Fibroblast of lung (primary cell): ENCODE data around the gene PIEZO2. TPM values are rescaled to one million over a fixed set of nuclear protein-coding genes. Genes with fewer than 3 reads are reported as not detected.
"Not testable (repeated sequence)": the region's sequence is repeated elsewhere in the genome, so short reads cannot be mapped to it uniquely, and the experiment has no call there.

ENCODE experiments used
- DNase-seq, 2 donors: peaks; one replicate each; pipeline versions ENCODE4 v3.0.0 to v3.0.0-alpha.2; 2010; ENCODE audit warnings: low read depth in 2 of 2
- H2AFZ ChIP-seq: 2 replicates; pipeline ENCODE4 v1.5.1; 2012; ENCODE audit warnings: low read length, control low read depth, inconsistent platforms
- H3K27ac ChIP-seq: 2 replicates; pipeline ENCODE4 v1.5.1; 2011; ENCODE audit warnings: low read length, control low read depth; ENCODE audit not compliant: insufficient read depth
- H3K27me3 ChIP-seq: 2 replicates; pipeline ENCODE4 v1.5.1; 2011; ENCODE audit warnings: mild to moderate bottlenecking, low read length; ENCODE audit not compliant: control insufficient read depth, insufficient read depth
- H3K36me3 ChIP-seq: 2 replicates; pipeline ENCODE4 v1.5.1; 2011; ENCODE audit warnings: low read length; ENCODE audit not compliant: control insufficient read depth, insufficient read depth
- H3K4me1 ChIP-seq: 2 replicates; pipeline ENCODE4 v1.5.1; 2011; ENCODE audit warnings: low read length; ENCODE audit not compliant: control insufficient read depth, insufficient read depth; ENCODE audit errors: extremely low read depth
- H3K4me2 ChIP-seq: 2 replicates; pipeline ENCODE4 v1.5.1; 2011; ENCODE audit warnings: low read length, control low read depth; ENCODE audit not compliant: insufficient read depth; ENCODE audit errors: extremely low read depth
- H3K4me3 ChIP-seq, 4 experiments: fragments of 200-600 bp in 1 of 4; sonication (generic) in 1 of 4; replicated peaks in 1 of 4; 2 replicates each; pipeline ENCODE4 v1.5.1; 2011 to 2016; ENCODE audit warnings: low read length in 4 of 4, low read depth in 3 of 4, mild to moderate bottlenecking in 3 of 4, control low read depth in 2 of 4, inconsistent platforms in 1 of 4, mixed read lengths in 1 of 4; ENCODE audit not compliant: insufficient read depth in 1 of 4; ENCODE audit errors: control extremely low read depth in 1 of 4
- H3K79me2 ChIP-seq: 2 replicates; pipeline ENCODE4 v1.5.1; 2012; ENCODE audit warnings: mild to moderate bottlenecking, low read length, inconsistent platforms; ENCODE audit not compliant: control insufficient read depth, insufficient read depth
- H3K9ac ChIP-seq: 2 replicates; pipeline ENCODE4 v1.5.1; 2011; ENCODE audit warnings: mild to moderate bottlenecking, low read length, control low read depth; ENCODE audit not compliant: insufficient read depth
- H3K9me3 ChIP-seq: 2 replicates; pipeline ENCODE4 v1.5.1; 2012; ENCODE audit warnings: low read depth, low read length; ENCODE audit not compliant: control insufficient read depth, insufficient read depth
- H4K20me1 ChIP-seq: 2 replicates; pipeline ENCODE4 v1.5.1; 2011; ENCODE audit warnings: low read length; ENCODE audit not compliant: control insufficient read depth, insufficient read depth; ENCODE audit errors: extremely low read depth
- EZH2 ChIP-seq: IDR thresholded peaks from 2 replicates; pipeline ENCODE4 v1.5.1; 2012; ENCODE audit warnings: low read length, control low read depth, mild to moderate bottlenecking; ENCODE audit errors: missing control alignments
- polyA plus RNA-seq, 2 donors: library from polyadenylated mRNA; depleted of rRNA in 1 of 2; stranded (reverse) in 1 of 2; unstranded in 1 of 2; fragments of >200 nt; gene quantifications; 2 replicates each; pipeline ENCODE4 v1.2.1, GENCODE V29; 2011 to 2012; ENCODE audit warnings: missing spikeins in 1 of 2
- total RNA-seq: library from RNA; depleted of rRNA; stranded (reverse); fragments of >200 nt; gene quantifications from 2 replicates; pipeline ENCODE4 v1.2.1, GENCODE V29; 2014
- TF ChIP-seq, protein P1 (sequence below), 2 donors: IDR thresholded peaks in 1 of 2; conservative IDR thresholded peaks in 1 of 2; 1 replicate in 1 of 2; 2 replicates in 1 of 2; pipeline ENCODE4 v1.5.1; 2011 to 2012; ENCODE audit warnings: low read length in 2 of 2, control low read depth in 1 of 2, inconsistent platforms in 1 of 2, low read depth in 1 of 2, mild to moderate bottlenecking in 1 of 2

The PIEZO2 gene
- total and polyA plus RNA-seq, 2 donors (not counting 1 experiment from before 2014, with no cell fraction given) = 1.2 to 6.6 TPM

DNA sequence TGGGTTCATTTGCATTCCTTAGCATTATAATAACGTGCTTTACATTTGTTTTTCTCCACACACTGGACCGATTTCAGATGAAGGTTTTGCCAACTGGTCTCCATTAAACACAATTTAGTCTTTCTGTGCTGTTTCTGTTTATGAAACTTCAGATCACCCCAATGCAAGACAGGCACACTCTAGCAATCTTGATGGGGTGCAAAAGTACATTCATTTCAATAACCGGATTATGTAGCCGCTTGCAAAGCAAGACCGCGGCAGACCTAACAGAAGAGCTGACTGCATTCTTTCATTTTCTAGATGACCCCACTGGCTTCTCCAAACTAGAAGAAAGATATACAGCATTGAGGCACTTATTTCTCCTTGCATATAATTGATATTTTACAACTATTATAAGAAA, 301.5 kb downstream of the PIEZO2 start:
- Histone ChIP-seq H3K9ac (no peak overlapping the region), H3K4me2 (no peak overlapping the region), H3K9me3 (no peaks in the 10 kb centered on the region), H3K79me2 (no peaks in the 10 kb centered on the region), H3K36me3 (no peaks in the 10 kb centered on the region), H4K20me1 (no peaks in the 10 kb centered on the region), H3K4me3 (peak overlapping the region in 1 of 4 experiments; percentile 16), H3K27ac (no peak overlapping the region), H3K27me3 (no peaks in the 10 kb centered on the region), H3K4me1 (no peaks in the 10 kb centered on the region), H2AFZ (no peak overlapping the region)
- peak in 1 of 2 donors; percentile 18 for DNase-seq
- TF ChIP-seq, protein P1, sequence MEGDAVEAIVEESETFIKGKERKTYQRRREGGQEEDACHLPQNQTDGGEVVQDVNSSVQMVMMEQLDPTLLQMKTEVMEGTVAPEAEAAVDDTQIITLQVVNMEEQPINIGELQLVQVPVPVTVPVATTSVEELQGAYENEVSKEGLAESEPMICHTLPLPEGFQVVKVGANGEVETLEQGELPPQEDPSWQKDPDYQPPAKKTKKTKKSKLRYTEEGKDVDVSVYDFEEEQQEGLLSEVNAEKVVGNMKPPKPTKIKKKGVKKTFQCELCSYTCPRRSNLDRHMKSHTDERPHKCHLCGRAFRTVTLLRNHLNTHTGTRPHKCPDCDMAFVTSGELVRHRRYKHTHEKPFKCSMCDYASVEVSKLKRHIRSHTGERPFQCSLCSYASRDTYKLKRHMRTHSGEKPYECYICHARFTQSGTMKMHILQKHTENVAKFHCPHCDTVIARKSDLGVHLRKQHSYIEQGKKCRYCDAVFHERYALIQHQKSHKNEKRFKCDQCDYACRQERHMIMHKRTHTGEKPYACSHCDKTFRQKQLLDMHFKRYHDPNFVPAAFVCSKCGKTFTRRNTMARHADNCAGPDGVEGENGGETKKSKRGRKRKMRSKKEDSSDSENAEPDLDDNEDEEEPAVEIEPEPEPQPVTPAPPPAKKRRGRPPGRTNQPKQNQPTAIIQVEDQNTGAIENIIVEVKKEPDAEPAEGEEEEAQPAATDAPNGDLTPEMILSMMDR (conservative IDR thresholded peaks at IDR 0.05 in 1 of 2, IDR thresholded peaks at IDR 0.05 in 1 of 2; ENCODE audit: low read depth in 1 of 2, low read length in 2 of 2) = no peak

DNA sequence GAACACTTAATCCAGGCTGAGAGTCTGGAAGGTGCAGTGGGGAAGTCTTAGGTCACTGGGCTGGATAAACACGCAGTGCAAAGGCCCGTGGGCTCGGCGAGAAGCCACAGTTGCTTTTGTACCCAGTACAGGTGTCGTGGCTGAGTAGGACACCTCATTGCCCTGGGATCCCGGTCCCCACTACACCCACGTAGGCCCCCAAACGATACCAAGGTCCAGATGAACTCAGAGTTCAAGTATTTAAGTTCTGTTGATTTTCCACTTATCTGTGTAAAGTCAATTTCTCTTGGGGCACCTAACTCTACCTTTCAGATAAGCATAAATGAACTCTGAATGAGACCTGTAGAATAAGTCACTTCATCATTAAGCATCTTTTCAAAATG, 302.0 kb downstream of the PIEZO2 start:
- Histone ChIP-seq H4K20me1 (no peaks in the 10 kb centered on the region), H3K27me3 (no peaks in the 10 kb centered on the region), H3K9ac (no peak overlapping the region), H3K9me3 (no peaks in the 10 kb centered on the region), H3K4me1 (no peaks in the 10 kb centered on the region), H3K79me2 (no peaks in the 10 kb centered on the region), H3K27ac (no peak overlapping the region), H3K36me3 (no peaks in the 10 kb centered on the region), H2AFZ (no peak overlapping the region), H3K4me2 (no peak overlapping the region), H3K4me3 (no peak overlapping the region)
- no peak for DNase-seq
- TF ChIP-seq EZH2 = no peak
- TF ChIP-seq, protein P1 (conservative IDR thresholded peaks at IDR 0.05 in 1 of 2, IDR thresholded peaks at IDR 0.05 in 1 of 2; ENCODE audit: low read depth in 1 of 2, low read length in 2 of 2) = no peak

DNA sequence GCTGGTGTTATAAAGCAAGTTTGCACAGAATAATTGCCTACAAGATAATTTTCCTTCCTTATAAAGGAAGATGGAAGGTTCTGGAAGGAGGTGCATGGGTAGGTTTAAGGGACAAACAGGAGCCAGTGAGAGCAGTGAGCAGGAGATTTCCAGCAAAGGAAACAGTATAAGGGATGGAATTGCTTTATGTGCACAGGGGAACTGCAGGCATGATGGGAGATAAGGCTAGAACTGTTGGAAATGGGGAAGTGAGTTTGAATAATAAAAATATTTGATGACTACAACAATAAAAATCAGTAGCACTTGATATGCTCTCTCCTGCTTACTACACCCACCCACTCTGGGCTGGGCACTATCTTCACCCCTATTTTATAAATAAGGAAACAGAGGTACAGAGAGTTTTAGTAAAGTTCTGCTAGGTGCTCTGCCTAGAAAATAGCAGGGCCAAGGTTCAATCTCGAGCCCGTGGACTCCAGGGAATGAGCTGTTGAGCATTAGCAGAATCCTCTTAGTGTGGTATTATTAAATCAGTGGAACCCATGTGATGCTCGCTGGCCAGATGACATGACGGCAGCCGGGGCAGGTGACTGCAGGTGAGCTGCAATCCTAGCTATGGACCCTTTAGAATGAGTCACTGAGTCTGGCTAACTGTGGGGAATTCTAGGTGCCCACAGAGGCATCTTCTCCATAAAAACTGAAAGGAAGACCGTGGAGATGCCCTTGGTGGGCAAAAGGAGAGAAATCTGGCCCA, 302.5 kb downstream of the PIEZO2 start:
- Histone ChIP-seq H3K79me2 (no peaks in the 10 kb centered on the region), H3K9me3 (no peaks in the 10 kb centered on the region), H2AFZ (no peak overlapping the region), H3K27me3 (no peaks in the 10 kb centered on the region), H3K4me3 (no peak overlapping the region), H3K27ac (no peak overlapping the region), H4K20me1 (no peaks in the 10 kb centered on the region), H3K4me2 (no peak overlapping the region), H3K36me3 (no peaks in the 10 kb centered on the region), H3K9ac (no peak overlapping the region), H3K4me1 (no peaks in the 10 kb centered on the region)
- TF ChIP-seq, protein P1 (conservative IDR thresholded peaks at IDR 0.05 in 1 of 2, IDR thresholded peaks at IDR 0.05 in 1 of 2; ENCODE audit: low read depth in 1 of 2, low read length in 2 of 2) = no peak
- TF ChIP-seq EZH2 = no peak
- DNase-seq = no peak

DNA sequence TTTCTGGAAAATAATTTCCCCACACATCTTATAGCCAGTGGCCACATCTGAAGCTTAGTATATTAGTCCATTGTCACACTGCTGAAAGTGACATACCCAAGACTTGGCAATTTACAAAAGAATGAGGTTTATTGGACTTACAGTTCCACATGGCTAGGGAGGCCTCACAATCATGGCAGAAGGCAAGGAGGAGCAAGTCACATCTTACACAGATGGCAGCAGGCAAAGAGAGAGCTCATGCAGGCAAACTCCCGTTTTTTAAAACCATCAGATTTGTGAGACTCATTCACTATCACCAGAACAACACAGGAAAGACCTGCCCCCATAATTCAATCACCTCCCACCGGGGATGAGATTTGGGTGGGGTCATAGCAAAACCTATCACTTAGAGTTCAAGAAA, 303.3 kb downstream of the PIEZO2 start:
- not testable (repeated sequence) for H3K27me3 ChIP-seq, H3K4me1 ChIP-seq, H4K20me1 ChIP-seq, H2AFZ ChIP-seq, H3K36me3 ChIP-seq, H3K9ac ChIP-seq, H3K4me3 ChIP-seq, H3K27ac ChIP-seq, H3K9me3 ChIP-seq, H3K4me2 ChIP-seq, H3K79me2 ChIP-seq, DNase-seq
